KMS-11 (cell line): ENCODE measurements around the gene RALGPS1.

Experiments
- H2AFZ ChIP-seq: fragments of 200-600 bp; sonication (generic); 2 replicates; pipeline ENCODE4 v1.6.1; 2016; ENCODE audit warnings: antibody characterized with exemption, mixed run types, low read depth
- H3K27ac ChIP-seq: fragments of 200-600 bp; sonication (generic); 2 replicates; pipeline ENCODE4 v1.6.1; 2016; ENCODE audit warnings: mild to moderate bottlenecking, mixed run types
- H3K27me3 ChIP-seq: fragments of 200-600 bp; sonication (generic); 2 replicates; pipeline ENCODE4 v1.6.1; 2017; ENCODE audit warnings: mild to moderate bottlenecking, low read depth, mixed run types, moderate library complexity; ENCODE audit not compliant: insufficient read depth
- H3K36me3 ChIP-seq: fragments of 200-600 bp; sonication (generic); 2 replicates; pipeline ENCODE4 v1.6.1; 2017; ENCODE audit warnings: mild to moderate bottlenecking, mixed run types; ENCODE audit not compliant: insufficient read depth
- H3K4me1 ChIP-seq: fragments of 200-600 bp; sonication (generic); 2 replicates; pipeline ENCODE4 v1.6.1; 2016; ENCODE audit warnings: mild to moderate bottlenecking, low read depth, mixed run types; ENCODE audit not compliant: poor library complexity, severe bottlenecking
- H3K4me2 ChIP-seq: fragments of 200-600 bp; sonication (generic); 2 replicates; pipeline ENCODE4 v1.7.0; 2016; ENCODE audit warnings: mild to moderate bottlenecking, mixed run types
- H3K4me3 ChIP-seq: fragments of 200-600 bp; sonication (generic); IDR thresholded peaks from 2 replicates; pipeline ENCODE4 v1.6.1; 2017; ENCODE audit warnings: low read depth, low read length, mixed read lengths; ENCODE audit not compliant: insufficient read depth
- H3K79me2 ChIP-seq: fragments of 200-600 bp; sonication (generic); 2 replicates; pipeline ENCODE4 v1.6.1; 2016; ENCODE audit warnings: low read depth, mixed run types; ENCODE audit not compliant: insufficient read depth
- H3K9ac ChIP-seq: fragments of 200-600 bp; sonication (generic); 2 replicates; pipeline ENCODE4 v1.6.1; 2016; ENCODE audit warnings: mild to moderate bottlenecking, mixed run types
- H4K20me1 ChIP-seq: fragments of 200-600 bp; sonication (generic); 2 replicates; pipeline ENCODE4 v1.6.1; 2016; ENCODE audit warnings: mild to moderate bottlenecking, mixed run types; ENCODE audit not compliant: insufficient read depth
- TF ChIP-seq, protein P1 (sequence below): fragments of 200-600 bp; sonication (generic); conservative IDR thresholded peaks from 2 replicates; pipeline ENCODE4 v1.6.1; 2017; ENCODE audit warnings: low read depth, mild to moderate bottlenecking, antibody characterized with exemption, low read length, moderate library complexity, mixed read lengths

The RALGPS1 gene

DNA sequence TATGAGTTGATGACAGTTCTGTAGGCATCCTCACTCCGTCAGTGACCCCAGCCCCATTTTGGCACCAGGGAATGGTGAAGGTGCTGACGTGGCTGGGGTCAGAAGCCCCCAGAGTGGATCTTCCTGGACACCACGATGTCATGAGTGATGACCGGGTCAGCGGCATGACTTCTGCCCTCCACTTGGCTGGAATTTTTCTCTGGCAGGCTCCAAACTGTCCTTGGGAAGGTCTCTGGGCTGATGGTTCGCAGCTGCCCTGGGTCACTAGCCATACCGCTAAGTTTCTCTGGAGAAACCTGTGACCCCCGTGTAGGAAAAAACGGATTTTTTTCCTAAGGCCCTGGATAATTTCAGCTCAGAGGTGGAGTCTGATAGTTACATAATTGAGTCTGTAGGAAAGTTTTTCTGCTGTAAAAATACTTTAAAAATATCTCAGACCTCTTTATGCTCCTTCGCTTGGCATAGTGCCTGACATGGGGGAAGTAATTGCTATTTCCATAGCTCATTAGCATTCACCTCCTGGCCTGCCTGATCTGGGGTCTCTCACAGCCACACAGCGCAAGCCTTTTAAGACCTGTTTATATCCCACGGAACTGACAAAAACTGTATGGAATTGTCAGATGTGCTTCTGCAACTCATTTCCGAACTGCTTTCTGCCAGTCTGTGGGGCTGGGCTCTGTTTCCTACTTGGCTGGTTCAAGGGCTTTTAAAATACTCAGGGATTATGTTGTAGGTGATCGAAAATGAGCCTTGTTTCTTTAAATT lies 138.7 kb downstream of the RALGPS1 start:
- H3K27ac ChIP-seq: no peak overlapping the region
- H3K36me3 ChIP-seq: no peaks in the 10 kb centered on the region
- no peaks in the 10 kb centered on the region for H3K79me2 ChIP-seq
- H4K20me1 ChIP-seq: no peaks in the 10 kb centered on the region
- no peak overlapping the region for H3K9ac ChIP-seq
- H2AFZ ChIP-seq: no peak overlapping the region
- H3K4me3 ChIP-seq: no peak overlapping the region
- TF ChIP-seq, protein P1, sequence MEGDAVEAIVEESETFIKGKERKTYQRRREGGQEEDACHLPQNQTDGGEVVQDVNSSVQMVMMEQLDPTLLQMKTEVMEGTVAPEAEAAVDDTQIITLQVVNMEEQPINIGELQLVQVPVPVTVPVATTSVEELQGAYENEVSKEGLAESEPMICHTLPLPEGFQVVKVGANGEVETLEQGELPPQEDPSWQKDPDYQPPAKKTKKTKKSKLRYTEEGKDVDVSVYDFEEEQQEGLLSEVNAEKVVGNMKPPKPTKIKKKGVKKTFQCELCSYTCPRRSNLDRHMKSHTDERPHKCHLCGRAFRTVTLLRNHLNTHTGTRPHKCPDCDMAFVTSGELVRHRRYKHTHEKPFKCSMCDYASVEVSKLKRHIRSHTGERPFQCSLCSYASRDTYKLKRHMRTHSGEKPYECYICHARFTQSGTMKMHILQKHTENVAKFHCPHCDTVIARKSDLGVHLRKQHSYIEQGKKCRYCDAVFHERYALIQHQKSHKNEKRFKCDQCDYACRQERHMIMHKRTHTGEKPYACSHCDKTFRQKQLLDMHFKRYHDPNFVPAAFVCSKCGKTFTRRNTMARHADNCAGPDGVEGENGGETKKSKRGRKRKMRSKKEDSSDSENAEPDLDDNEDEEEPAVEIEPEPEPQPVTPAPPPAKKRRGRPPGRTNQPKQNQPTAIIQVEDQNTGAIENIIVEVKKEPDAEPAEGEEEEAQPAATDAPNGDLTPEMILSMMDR: no peak
- no peaks in the 10 kb centered on the region for H3K27me3 ChIP-seq
- H3K4me2 ChIP-seq: no peak overlapping the region
- peaks cover 23% of the 10 kb centered on the region for H3K4me1 ChIP-seq

DNA sequence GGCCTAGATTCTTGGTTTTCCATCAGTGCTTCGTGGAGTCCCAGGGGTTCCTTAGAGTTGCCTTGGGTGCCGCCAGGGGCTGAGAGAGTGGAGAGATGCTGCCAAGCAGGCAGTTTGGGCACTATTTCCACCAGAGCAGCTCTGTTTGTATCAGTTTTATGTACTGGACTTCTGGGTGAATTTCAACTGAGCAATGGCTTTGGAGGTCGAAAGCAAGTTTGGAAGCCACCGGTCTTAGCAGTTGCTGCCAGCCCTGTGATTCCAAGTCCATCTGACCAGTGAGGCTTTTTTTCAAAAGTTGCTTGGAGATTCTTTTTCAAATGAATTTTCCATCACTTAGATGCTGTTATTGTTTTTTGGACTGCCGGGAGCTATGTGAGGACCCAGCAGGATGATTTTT lies 139.4 kb downstream of the RALGPS1 start:
- TF ChIP-seq, protein P1: no peak
- H3K36me3 ChIP-seq: no peaks in the 10 kb centered on the region
- H3K4me2 ChIP-seq: no peak overlapping the region
- no peaks in the 10 kb centered on the region for H3K27me3 ChIP-seq
- no peak overlapping the region for H3K9ac ChIP-seq
- no peak overlapping the region for H3K27ac ChIP-seq
- no peaks in the 10 kb centered on the region for H3K79me2 ChIP-seq
- no peak overlapping the region for H2AFZ ChIP-seq
- H3K4me3 ChIP-seq: no peak overlapping the region
- H4K20me1 ChIP-seq: no peaks in the 10 kb centered on the region
- peaks cover 15% of the 10 kb centered on the region for H3K4me1 ChIP-seq

DNA sequence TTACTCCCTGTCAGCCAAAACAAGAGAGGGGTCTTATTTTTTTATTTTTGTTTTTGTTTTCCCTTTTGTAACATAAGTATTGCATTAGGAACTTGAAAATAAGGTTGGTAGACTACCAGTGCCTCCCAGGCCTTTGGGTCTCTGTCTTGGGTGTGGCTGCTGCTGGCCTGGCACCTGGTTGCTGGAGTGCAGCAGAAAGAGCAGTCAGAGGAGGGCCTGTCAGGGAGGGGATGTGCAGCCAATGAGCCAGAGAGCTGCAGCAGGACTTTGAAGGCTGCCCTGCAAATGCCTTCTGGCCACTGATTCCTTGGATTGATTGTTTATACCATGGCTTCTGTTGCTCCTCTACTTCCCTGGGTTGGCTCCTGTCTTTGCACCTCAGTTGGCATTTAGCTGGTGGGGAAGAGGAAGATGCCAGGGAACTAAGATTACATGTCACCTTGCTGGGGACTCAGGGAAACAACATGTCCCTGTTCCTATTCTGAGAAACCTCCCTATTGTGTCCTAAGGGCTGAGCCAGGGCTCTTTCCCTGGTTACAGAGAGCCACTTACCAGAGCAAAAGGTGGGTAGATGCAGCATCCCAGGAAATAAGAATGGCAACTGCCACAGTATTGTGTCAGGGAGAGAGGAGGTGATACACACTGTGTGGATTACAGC lies 141.3 kb downstream of the RALGPS1 start:
- no peak overlapping the region for H3K27ac ChIP-seq
- no peak overlapping the region for H3K4me2 ChIP-seq
- H3K79me2 ChIP-seq: no peaks in the 10 kb centered on the region
- no peak overlapping the region for H3K4me3 ChIP-seq
- H2AFZ ChIP-seq: no peak overlapping the region
- TF ChIP-seq, protein P1: no peak
- no peak overlapping the region for H3K9ac ChIP-seq
- H3K4me1 ChIP-seq: peaks cover 23% of the 10 kb centered on the region
- no peaks in the 10 kb centered on the region for H3K36me3 ChIP-seq
- no peaks in the 10 kb centered on the region for H3K27me3 ChIP-seq
- H4K20me1 ChIP-seq: no peaks in the 10 kb centered on the region

DNA sequence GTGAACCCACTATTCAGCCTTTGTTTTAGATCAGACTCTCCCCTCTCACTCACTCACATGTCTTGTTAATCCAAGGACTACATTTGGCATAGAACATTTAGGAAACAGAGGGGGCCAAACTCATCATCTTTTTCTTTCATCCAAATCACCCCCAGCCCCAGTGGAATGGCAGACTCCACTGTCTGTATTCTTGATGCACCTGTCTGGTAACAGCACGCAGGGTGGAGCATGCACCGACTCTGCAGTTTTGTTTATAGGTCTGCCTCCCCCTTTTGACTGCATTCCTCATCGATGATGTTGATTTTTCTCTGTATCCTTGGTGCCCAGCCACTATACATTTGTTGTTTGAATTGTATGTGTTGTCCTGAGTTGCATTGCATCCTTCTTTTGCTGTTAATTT lies 141.9 kb downstream of the RALGPS1 start:
- Histone ChIP-seq H3K4me1 (peaks cover 23% of the 10 kb centered on the region), H3K4me2 (no peak overlapping the region), H2AFZ (no peak overlapping the region), H3K36me3 (no peaks in the 10 kb centered on the region), H3K4me3 (no peak overlapping the region), H3K27me3 (no peaks in the 10 kb centered on the region), H3K79me2 (no peaks in the 10 kb centered on the region), H3K9ac (no peak overlapping the region), H3K27ac (no peak overlapping the region), H4K20me1 (no peaks in the 10 kb centered on the region)
- TF ChIP-seq, protein P1: no peak
